Colonic mucosa (tissue), 4 donors: ENCODE data around the gene PDE1A. TPM values are rescaled to one million over a fixed set of nuclear protein-coding genes. Genes with fewer than 3 reads are reported as not detected.

Experiments used
- DNase-seq: peaks from one replicate; pipeline ENCODE4 v3.0.0-alpha.2; 2020
- H3K27ac ChIP-seq: fragments of 200-600 bp; one replicate; pipeline ENCODE4 v1.8.0; 2021
- H3K27me3 ChIP-seq: fragments of 200-600 bp; one replicate; pipeline ENCODE4 v1.8.0; 2021
- H3K36me3 ChIP-seq: fragments of 200-600 bp; one replicate; pipeline ENCODE4 v1.8.0; 2021
- H3K4me1 ChIP-seq: fragments of 200-600 bp; one replicate; pipeline ENCODE4 v1.8.0; 2021; ENCODE audit warnings: mild to moderate bottlenecking
- H3K4me3 ChIP-seq: fragments of 200-600 bp; one replicate; pipeline ENCODE4 v1.8.0; 2021
- H3K9ac ChIP-seq, 2 donors: one replicate each; pipeline ENCODE4 v1.7.0; 2013; ENCODE audit warnings: control low read depth in 2 of 2, low read depth in 2 of 2, low read length in 2 of 2
- H3K9me3 ChIP-seq: fragments of 200-600 bp; one replicate; pipeline ENCODE4 v1.8.0; 2021
- CTCF ChIP-seq: fragments of 200-600 bp; IDR thresholded peaks from one replicate; pipeline ENCODE4 v1.8.0; 2022; ENCODE audit warnings: antibody characterized with exemption, mild to moderate bottlenecking
- intact Hi-C: fragments of 100-400 bp; cut with DNase I; formaldehyde crosslinking; loops from one replicate; pipeline ENCODE4 v1.14.1; 2022
- total RNA-seq, 2 donors: library from RNA; stranded (reverse); fragmentation: NEBNext Ultra II Directional in 1 of 2; extraction: Animal tissue kit (Norgen Biotek cat#: 25700) in 1 of 2; gene quantifications; one replicate each; pipeline ENCODE4 v1.2.1, GENCODE V29; 2021
- donor health status: healthy.
- donor health status: DM: no; HTN: no; CAD: no.
- donor health status: DM: no; HTN: no; CAD: no.

Gene PDE1A
- total RNA-seq, 2 donors from 2014 or later = 1.7 to 3.9 TPM

- intact Hi-C loops = no loop called here
- DNase-seq = no peak
- no peak for TF ChIP-seq CTCF
- Histone ChIP-seq H3K4me3 (no peak overlapping the region), H3K4me1 (peaks cover 4% of the 10 kb centered on the region), H3K9me3 (no peaks in the 10 kb centered on the region), H3K27me3 (no peaks in the 10 kb centered on the region), H3K27ac (no peak overlapping the region), H3K9ac (no peak overlapping the region), H3K36me3 (no peaks in the 10 kb centered on the region)
Observed at GRCh38 chr2:182368446-182368845, 58.4 kb downstream of the PDE1A start.

GRCh38 chr2:182367401-182367800 lies 59.4 kb downstream of the PDE1A start:
- no peak for DNase-seq
- Histone ChIP-seq H3K27me3 (no peaks in the 10 kb centered on the region), H3K4me3 (no peak overlapping the region), H3K36me3 (no peaks in the 10 kb centered on the region), H3K27ac (no peak overlapping the region), H3K4me1 (no peaks in the 10 kb centered on the region), H3K9ac (no peak overlapping the region), H3K9me3 (no peaks in the 10 kb centered on the region)
- intact Hi-C loops = no loop called here
- no peak for TF ChIP-seq CTCF

- Histone ChIP-seq H3K4me3 (no peak overlapping the region), H3K9ac (no peak overlapping the region), H3K9me3 (no peaks in the 10 kb centered on the region), H3K27me3 (no peaks in the 10 kb centered on the region), H3K27ac (no peak overlapping the region), H3K4me1 (no peaks in the 10 kb centered on the region), H3K36me3 (no peaks in the 10 kb centered on the region)
- no peak for TF ChIP-seq CTCF
- no peak for DNase-seq
- intact Hi-C loops = no loop called here
Observed at GRCh38 chr2:182366628-182367027, 60.2 kb downstream of the PDE1A start.

GRCh38 chr2:182365855-182366254 lies 61.0 kb downstream of the PDE1A start:
- H3K4me3 ChIP-seq = no peak overlapping the region
- no peak for TF ChIP-seq CTCF
- H3K27ac ChIP-seq = no peak overlapping the region

GRCh38 chr2:182361477-182361876 lies 65.4 kb downstream of the PDE1A start:
- H3K4me1 ChIP-seq = no peaks in the 10 kb centered on the region
- peak overlapping the region; percentile 5 for H3K27ac ChIP-seq
- intact Hi-C loops = no loop called here
- no peak overlapping the region for H3K9ac ChIP-seq
- no peaks in the 10 kb centered on the region for H3K36me3 ChIP-seq
- no peak overlapping the region for H3K4me3 ChIP-seq
- TF ChIP-seq CTCF = no peak
- H3K9me3 ChIP-seq = no peaks in the 10 kb centered on the region
- DNase-seq = no peak
- no peaks in the 10 kb centered on the region for H3K27me3 ChIP-seq

More at GRCh38 chr2:182365855-182366254, 61.0 kb downstream of the PDE1A start:
- intact Hi-C loops = no loop called here
- Histone ChIP-seq H3K9ac (no peak overlapping the region), H3K9me3 (no peaks in the 10 kb centered on the region), H3K27me3 (no peaks in the 10 kb centered on the region), H3K36me3 (no peaks in the 10 kb centered on the region), H3K4me1 (no peaks in the 10 kb centered on the region)
- DNase-seq = no peak
